SHP77 treated with DMSO at 0.1 percent for 48 hours (cell line): ENCODE data around the gene GCM1.
"Not testable (repeated sequence)": the region's sequence is repeated elsewhere in the genome, so short reads cannot be mapped to it uniquely, and the experiment has no call there.

Source experiments
- DNase-seq: peaks from one replicate; lab custom pipeline; 2025; lab: John Stamatoyannopoulos, UW

The GCM1 gene, protein sequence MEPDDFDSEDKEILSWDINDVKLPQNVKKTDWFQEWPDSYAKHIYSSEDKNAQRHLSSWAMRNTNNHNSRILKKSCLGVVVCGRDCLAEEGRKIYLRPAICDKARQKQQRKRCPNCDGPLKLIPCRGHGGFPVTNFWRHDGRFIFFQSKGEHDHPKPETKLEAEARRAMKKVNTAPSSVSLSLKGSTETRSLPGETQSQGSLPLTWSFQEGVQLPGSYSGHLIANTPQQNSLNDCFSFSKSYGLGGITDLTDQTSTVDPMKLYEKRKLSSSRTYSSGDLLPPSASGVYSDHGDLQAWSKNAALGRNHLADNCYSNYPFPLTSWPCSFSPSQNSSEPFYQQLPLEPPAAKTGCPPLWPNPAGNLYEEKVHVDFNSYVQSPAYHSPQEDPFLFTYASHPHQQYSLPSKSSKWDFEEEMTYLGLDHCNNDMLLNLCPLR

DNA sequence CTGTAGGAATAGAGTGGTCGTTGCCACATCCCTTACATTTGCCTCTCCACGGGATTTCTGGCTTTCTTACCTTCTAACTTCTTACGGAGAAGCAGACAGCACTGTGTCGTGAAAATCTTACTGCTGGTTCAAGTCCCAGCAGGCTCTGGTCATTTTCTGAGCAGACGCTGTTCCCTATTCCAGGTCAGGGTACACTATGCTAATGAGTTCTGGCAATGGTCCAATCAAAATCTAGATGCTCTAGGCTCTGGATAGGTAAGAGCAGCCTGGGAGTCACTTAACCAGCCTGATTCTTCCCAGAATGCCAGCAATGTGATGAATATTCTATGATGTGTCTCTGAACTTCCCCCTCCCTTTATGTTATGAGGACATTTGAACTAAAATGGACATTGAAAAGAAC is at the start of gene GCM1:
TSS of gene GCM1 (minus strand) at position 158 of the 400 bp plus-strand sequence. CDS start 3,209 bp downstream, outside the sequence.
- no peak for DNase-seq

DNA sequence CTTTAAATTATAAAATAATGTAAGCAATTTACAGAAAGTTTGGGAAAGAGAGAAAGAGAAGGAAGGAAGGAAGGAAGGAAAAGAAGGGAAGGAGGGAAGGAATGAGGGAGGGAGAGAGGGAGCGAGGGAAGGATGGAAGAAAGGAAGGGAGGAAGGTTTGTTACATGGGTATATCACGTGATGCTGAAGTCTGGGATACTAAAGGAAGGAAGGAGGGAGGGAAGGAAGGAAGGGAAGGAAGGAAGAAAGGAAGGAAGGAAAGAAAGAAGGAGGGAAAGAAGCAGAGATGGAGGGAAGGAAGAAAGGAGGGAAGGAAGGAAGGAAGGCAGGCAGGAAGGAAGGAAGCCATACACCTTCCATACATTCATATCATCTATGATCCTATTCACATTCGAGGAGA is 48.9 kb upstream of the GCM1 start:
- no peak for DNase-seq

DNA sequence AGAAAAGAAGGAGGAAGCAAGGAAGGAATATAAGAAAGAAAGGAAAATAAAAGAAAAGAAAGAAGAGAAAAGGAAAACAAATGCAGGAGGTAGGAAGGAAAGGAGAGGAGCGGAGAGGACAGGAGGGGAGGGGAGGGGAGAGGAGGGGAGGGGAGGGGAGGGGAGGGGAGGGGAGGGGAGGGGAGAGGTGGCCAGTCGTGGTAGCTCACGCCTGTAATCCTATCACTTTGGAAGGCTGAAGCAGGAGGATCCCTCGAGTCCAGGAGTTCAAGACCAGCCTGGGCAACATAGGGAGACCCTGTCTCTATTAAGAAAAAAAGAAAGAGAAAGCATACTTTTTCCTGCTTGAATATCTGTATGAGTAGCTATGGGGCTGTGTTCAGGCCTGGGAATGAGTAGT is 46.4 kb upstream of the GCM1 start:
- DNase-seq: no peak

DNA sequence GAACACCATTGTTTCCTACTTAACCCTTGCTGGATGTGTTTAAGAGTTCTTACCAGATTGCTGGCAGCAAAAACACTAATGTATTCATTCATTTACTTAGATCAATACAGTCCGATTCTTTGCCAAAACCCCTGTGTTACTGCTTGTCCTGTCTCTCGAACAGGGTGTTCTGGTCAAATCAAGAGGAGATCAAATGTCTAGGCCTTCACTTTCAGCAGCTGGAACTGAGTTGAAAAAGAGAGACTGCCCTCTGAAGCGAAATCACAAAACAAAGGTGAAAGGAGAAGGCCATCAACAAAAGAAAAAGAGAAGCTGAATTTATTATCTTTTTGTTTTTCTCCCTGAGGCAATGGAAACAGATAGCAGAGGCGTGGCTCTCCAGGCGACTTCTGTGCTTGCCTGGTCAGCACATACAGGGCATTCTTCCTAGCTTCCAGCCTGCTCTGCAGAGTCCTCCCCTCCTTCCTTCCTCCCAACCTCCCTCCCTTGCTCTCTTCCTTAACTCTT is 44.1 kb upstream of the GCM1 start:
- peak; percentile 28 for DNase-seq

DNA sequence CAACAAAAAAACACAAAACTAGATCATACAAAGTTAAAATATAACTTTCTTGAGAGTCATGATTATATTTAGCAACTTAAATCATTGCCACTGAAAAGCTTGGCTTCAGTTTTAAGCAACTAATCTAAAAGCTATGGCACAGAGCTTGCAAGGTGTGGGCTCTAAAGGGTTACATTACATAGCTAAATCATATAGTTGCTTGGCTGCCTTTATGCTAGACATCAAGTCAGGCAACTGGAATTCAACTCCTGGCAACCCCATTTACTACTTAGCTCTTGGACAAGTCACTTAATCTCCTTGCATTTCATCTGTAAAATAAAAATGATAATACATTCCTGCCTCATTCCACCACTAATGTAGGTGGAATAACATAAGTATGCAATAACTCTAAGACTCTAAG is 40.9 kb upstream of the GCM1 start:
- no peak for DNase-seq

DNA sequence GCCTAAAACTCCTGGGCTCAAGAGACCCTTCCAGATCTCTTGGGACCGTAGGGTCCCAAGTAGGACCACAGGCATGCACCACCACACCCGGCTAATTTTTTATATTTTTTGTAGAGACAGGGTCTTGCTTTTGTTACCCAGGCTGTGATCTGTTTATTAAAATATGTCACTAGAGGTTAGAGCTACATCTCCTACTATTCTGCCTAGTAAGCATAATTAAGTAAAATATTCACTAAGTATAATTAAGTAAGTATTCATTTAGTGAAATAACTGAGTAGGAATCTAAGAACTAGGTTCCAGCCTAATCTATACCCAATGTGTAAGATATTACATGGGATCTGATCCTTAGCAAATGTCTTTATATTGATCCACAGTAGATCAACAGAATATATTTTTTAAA is 40.2 kb upstream of the GCM1 start:
- no peak for DNase-seq

DNA sequence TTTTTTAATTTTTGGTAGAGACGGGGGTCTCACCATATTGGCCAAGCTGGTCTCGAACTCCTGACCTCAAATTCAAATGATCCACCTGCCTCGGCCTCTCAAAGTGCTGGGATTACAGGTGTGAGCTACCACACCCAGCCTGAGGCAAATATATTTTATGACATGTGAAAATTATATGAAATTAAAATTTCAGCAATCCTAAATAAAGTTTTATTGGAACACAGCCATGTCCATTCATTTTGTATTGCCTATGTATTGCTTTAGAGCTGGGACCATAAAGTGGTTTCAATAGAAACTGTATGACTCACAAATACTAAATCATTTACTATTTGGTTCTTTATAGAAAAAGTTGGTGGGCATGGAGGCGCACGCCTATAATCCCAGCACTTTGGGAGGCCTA is 32.0 kb upstream of the GCM1 start:
- no peak for DNase-seq

DNA sequence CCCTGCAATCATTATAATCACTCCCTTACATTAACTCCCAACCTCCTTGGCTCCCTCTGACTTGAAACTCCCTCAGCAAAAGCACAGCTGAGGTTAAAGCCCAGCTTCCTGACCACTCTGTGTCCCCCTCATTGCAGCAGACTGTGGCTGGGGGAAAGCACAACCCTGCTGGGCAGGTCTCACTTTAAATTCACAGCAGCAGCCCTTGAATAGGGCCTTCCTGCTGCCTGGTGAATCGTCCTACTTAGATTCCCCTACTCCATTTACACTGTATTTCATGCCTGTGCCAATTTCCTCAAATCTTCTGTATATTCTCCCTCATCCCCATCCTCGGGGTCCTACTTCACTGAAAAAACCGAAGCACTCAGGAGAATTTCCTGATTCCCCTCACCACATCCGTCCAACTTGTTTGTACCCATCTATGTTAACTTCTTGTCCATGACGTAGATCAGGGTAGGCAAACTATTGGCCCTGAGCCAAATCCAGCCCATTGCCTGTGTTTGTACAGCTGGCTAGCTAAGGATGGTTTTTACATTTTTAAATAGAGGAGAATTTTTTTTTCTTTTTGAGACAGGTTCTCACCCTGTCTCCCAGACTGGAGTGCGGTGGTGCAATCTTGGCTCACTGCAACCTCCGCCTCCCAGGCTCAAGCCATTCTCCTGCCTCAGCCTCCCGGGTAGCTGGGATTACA is 31.5 kb upstream of the GCM1 start:
- peak; percentile 80 for DNase-seq

DNA sequence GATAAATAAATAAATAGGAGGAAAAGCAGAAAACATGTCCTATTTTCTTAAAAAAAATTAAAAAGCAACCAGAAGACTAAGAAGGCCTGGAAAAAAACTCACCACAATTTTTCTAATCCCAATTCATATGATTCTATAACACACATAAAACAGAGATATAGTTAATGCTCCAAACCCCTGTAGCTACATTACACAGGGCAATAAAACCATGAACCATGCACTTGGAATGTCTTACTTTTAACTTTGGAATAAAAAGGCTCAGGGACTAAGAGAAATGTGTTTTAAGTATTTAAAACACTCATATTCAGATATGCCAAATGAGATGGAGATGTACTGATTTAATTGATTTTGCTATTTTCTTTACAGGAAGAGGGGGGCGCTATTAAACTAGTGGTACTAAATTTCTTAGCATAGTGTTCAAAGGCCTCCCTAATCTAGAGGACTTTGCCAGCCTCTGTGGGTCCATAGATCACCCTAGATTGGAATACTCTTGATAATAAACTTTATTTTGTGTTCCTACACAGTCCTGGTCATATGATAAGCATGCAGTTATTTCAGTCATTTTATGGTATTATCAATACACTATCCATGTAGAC is 30.3 kb upstream of the GCM1 start:
- no peak for DNase-seq

DNA sequence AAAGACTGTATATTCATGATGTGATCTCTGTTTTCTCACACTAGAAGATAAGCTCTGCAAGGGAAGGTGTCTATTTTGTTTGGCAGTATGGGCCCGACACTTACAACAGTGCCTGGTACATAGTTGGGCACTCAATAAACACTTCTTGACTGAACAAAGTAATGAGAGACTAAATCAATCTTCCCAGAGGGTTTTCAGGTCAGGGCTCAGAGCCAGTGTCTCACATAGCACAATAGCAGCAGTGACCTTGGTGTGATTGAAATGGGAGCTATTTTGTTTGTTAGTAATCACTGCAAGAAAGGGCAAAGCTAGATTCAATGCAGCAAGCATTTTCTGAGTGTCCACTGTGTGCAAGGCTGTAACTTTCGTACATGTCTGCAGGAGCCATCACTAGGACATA is 26.4 kb upstream of the GCM1 start:
- no peak for DNase-seq

DNA sequence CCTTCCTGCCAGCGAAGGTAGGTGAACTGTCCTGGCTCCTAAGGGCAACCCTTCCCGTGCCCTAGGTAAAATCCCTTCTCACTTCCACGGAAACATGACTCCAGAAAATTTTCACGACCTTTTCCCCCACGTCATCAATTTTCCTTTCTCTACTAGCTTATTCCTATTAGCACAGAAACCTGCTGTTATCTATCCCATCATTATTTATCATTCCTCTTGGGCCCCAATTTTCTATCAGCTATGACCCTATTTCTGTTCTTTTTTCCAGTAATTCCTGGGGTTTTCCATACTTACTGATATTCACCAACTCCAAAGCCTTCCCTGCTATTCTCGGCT is 23.8 kb upstream of the GCM1 start:
- DNase-seq: no peak

DNA sequence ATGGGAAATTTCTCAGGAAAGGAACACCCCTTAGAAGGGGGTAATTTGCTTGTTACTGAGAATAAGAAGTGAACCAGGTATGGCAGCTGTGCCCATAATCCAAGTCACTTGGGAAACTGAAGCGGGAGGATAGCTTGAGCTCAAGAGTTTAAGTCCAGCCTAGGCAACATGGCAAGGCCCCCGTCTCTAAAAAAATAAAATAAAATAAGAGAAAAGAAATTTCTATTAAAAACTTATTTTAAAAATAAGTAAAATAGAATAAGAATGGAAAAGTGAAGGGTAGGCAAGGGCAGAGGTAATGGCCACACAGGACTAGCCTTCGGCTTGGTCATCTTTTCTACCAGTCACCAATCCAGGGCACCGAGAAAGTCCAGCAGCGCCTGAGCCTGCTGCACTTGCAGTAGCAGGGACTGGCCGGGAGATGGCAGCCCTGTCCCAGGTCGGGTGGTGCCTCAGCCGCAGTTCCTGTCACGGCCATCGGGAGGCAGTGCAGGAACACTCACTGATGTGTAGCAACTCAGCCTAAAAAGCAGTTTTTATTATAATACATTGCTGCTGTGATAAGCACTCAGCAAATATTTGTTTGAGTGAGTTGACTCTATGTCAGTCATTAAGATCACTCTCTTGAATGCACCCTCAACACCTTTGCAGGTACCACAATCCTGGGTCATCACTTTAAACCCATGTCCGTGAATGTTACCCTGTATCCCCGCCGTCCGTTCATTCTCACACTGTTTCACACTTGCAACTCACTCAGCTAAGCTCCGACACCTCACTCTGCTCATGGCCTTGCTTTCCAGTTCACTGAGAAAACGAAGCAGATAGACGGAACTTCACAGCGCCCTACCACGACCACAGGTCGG is 23.2 kb upstream of the GCM1 start:
- peak; percentile 24 for DNase-seq

DNA sequence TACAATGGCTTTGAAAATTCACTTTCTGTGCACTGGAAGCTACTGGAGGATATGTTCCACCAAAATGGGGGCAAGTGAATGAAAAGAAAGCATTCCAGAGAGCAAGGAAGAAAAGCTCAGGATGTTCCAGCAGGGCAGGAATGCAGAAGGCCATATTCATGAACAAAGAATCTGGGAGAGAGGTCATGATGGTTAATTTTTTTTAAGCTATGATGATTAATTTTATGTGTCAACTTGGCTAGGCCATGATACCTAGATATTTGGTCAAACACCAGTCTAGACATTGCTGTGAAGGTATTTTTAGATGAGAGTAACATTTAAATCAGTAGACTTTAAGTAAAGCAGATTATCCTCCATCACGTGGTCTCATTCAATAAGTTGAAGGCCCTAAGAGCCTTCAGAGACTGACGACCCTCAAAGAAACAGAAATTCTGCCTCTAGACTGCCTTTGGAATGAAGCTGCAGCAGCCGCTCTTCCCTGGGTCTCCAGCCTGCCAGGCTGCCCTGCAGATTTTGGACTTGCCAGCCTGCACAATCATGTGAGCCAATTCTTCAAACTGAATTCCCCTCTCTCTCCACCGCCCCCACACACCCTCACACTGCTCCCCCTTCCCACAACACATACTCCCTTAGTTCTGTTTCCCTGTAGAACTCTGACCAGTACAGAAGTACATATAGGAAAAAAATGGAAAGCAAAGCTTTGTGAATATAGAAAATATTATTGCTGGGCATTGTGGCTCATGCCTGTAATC is 20.1 kb upstream of the GCM1 start:
- DNase-seq: no peak

DNA sequence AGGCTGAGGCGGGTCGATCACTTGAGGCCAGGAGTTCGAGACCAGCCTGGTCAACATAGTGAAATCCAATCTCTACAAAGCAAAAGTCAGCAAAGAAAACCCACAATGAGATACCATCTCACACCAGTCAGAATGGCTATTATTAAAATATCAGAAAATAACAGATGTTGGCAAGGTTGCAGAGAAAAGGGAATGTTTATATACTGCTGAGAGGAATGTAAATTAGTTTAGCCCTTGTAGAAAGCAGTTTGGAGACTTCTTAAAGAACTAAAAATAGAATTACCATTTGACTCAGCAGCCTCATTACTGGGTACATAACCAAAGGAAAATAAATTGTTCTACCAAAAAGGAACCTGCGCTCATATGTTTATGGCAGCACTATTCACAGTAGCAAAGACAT is 16.7 kb upstream of the GCM1 start:
- no peak for DNase-seq

DNA sequence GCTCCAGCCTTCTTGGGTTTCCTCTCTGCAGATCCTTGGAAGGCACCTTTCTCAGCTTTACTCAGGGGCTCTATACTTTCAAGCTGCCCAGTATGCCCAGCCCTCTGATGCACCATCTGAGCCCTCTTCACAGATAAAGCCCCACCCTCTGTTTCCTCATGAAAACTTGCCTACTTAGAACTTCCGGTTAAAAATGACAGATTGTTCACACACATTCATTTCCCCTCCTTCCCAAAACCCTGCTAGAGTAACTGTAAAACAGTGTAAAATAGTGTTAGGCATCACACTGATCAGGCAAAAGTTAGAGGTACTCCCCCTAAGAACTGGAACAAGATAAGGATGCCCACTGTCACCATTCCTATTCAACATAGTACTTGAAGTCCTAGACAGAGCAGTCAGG is 14.0 kb upstream of the GCM1 start:
- DNase-seq: no peak

DNA sequence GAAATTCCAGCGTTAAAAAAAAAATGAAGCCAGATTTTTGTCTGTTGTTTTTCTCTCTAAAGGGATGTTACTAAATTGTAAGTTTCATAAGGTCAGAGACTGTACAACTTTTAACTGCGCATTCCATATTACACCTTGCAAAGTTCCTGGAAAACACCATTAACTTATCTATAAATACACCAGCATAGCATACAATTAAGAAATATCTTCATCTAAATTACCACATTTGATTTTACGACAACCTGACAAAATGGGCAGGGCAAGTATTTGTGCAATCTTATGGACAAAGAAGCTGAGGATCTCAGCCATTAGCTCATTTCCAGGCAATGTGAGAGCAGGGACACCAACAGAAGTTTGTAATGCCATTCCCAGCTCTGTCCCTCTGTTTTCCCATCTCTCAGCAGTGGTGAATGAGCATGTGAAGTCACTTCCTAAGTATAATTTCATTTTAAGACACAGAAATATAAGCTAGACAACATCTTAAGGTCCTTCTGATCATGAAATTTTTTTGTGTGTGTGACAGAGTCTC is 12.9 kb upstream of the GCM1 start:
- DNase-seq: no peak

DNA sequence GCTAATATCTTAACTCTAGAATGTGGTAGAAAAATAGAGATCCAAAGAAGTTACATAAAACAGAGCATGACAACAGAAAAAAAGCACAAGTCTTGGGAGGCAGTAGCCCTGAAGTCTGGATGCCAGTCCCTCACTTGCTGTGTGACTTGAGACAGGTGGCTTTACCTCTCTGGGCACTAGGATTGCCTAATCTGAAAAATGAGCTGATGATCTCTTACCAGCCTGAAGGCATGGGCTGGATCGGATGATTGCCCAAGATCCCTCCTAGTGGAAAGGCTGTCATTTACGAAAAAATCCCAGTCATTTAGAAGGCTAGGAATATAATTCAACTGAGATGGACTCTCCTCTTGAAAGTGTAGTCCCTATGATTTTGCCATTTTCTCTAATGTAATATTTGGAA is 10.9 kb upstream of the GCM1 start:
- no peak for DNase-seq

DNA sequence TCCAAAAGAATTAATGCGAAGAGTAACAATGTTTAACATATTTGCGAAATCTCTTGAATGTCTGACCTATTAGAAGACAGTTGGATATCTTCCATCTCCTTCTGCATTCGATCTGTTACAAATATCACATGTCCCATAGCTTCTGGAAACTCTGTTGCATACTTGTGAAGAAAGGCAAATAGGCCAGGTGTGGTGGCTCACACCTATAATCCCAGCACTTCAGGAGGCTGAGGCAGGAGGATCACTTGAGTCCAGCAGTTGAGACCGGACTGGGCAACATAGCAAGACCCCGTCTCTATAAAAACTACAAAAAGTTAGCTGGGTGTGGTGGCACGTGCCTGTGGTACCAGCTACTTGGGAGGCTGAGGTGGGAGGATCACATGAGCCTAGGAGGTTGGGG is 9.4 kb upstream of the GCM1 start:
- not testable (repeated sequence) for DNase-seq

DNA sequence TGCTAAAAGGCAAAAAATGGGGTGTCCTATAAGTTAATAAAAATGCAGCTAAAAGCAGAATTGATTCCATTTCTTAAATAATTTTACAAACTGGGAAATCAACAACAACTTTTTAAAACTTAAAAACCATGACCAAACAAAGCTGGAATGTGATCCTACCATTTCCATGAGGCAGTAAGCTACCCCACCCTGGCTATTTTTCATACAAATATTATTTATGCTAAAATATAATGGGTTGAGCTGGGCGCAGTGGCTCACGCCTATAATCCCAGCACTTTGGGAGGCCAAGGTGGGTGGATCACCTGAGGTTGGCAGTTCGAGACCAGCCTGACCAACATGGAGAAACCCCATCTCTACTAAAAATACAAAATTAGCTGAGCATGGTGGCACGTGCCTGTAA is 6.6 kb upstream of the GCM1 start:
- not testable (repeated sequence) for DNase-seq

DNA sequence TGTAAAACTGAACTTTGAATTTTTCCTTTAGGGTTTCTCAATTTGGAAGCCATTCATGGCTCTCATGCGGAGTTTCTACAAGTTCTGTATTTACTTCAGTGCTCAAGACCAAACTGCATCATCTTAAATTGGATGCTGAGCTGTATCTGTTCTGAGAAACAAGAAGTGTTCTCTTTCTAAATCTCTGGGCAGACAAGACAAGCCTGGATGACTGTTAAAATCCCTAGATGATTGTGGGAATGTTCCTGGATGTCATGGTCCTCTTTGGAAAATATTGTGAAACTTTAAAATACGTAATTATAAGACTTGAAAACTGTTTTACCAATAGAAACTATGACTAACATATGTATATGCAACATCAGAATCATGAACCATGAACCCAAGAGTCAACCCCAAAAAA is 6.2 kb upstream of the GCM1 start:
- no peak for DNase-seq

DNA sequence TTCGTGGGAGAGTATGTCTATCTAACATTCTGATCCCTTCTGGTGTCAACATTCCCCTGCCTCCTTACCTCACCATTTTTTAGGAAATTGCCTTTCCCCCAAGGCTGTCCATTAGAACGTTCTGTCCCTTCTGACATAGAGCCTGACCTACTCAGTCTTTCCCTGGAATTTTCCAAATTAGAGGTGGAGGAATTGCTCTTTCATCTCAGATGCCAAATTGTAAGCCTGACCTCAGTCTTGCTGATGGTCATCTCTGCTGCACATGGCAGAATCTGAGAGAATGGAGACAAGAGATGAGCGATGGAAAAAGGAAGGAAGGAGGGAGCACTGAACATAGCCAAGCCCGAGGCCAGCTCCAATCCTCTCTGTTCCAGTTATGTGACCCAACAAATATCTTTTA is 5.4 kb upstream of the GCM1 start:
- DNase-seq: no peak
